NCI-H526 (cell line): Measurements from ENCODE around the gene PRR33.

Source experiments
- DNase-seq, 2 experiments: peaks; one replicate each; lab custom pipeline; 2025; lab: John Stamatoyannopoulos, UW

PRR33 gene

DNA sequence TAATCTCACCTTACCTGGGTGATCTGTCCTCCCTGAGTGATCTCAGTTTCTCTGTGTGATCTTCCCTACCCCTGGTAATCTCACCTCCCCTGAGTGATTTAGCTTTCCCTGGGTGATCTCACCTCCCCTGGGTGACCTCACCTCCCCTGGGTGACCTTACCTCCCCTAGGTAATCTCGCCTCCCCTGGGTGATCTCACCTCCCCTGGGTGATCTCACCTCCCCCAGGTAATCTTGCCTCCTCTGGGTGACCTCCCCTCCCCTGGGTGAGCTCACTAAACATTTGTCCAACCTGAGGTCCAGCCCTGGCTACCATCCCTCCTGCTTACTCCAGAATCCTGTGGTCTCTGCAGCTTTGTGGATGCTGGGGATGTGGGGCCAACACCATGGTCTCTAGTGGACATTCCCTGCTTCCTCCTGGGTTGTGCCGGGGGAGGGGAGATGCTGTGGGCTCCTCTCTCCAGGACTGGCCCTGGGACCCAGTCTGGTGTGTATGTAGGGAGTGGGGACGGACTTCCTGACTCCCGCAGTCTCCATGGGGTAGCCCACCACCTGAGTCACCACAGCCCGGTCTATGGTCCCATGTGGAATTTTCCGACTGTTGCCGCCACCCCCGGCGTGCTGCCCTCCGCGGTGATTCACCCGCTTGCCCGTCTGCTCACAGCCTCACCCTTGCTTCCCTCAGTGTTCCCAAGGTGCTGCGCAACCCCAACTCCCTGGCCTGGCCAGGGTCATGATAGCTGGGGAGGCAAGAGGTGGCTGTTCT lies 28.9 kb downstream of the PRR33 start:
- no peak for DNase-seq

- DNase-seq: no peak
Observed at GRCh38 chr11:1861435-1862411, 30.0 kb downstream of the PRR33 start.

DNA sequence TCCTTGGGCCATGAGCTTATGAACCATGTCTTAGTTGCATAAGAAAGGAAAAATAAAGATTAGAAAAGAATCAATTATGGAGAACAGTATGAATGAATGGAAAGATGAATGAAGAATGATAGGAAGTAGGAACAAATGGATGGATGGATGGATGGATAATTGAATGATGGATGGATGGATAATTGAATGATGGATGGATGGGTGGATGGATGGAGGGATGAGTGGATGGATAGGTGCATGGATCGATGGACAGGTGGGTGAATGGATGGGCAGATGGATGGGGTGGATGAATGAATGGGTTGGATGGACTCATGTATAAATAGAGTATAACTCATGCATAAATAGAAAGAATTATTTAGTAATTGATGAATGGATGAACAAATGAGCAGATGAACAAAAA lies 31.6 kb downstream of the PRR33 start:
- DNase-seq: no peak

- DNase-seq: no peak
Observed at GRCh38 chr11:1859004-1859403, 32.7 kb downstream of the PRR33 start.

GRCh38 chr11:1858576-1858975 lies 33.1 kb downstream of the PRR33 start:
- DNase-seq: no peak

GRCh38 chr11:1858154-1858553 lies 33.5 kb downstream of the PRR33 start:
- no peak for DNase-seq

GRCh38 chr11:1857064-1857463 lies 34.6 kb downstream of the PRR33 start:
- no peak for DNase-seq

GRCh38 chr11:1856306-1857005 lies 35.2 kb downstream of the PRR33 start:
- DNase-seq: no peak

DNA sequence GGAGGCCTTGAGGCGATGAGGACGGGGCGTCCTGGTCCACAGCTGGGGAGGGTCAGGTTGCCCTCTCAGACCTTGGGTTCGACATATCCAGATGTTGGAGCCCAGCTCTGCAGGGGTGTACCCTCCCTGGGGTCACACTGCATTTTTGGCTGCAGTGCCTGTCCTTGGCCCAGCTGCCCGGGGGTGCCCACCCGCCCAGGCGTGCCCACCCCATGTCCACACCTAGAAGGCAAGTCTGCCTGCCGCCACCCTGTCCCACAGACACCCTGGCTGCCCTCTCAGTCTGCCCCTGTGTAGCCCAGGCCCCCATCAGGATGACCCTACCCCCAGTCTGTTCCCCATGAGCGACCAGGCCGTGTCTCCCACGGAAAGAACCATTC lies 35.8 kb downstream of the PRR33 start:
- no peak for DNase-seq

- DNase-seq: no peak
Observed at GRCh38 chr11:1854949-1855885, 36.5 kb downstream of the PRR33 start.

DNA sequence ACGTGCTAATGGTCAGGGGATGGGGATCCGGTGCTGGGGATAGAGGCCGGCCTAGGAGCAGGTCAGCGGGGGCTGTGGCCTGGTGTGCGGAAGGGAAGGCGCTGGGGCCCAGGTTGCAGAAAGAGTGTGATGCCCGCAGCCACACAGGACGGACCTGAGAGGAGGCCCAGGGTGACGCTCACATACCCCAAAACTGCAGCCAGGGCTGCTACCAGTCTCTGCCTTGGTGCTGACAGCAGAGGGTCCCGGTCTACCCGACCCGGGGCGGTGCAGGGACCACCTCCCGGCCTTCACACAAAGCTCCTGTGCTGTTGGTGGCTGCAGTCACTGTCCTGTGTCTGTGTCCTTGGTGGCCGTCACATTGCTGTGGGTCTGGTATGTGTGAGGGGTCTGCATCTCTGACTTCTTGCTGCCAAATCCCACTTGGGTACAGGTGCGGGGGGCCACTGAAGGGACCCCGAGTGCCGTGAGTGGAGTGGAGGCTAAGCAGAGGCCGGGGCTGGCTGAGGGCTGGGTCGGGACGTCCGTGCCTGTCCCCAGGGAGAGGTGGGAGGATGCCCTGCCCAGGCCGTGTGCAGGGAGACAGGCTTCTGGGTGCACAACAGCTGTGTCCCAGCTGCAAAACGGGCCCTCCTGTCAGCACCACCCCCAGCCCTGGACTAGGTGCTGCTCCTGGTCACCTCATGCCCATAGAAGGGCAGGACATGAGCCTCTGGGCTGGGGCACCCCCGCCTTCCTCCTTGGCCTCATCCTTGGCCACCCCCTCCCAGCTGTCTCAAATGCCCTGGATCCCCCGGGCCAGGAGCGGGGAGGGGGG lies 37.4 kb downstream of the PRR33 start:
- DNase-seq: no peak

DNA sequence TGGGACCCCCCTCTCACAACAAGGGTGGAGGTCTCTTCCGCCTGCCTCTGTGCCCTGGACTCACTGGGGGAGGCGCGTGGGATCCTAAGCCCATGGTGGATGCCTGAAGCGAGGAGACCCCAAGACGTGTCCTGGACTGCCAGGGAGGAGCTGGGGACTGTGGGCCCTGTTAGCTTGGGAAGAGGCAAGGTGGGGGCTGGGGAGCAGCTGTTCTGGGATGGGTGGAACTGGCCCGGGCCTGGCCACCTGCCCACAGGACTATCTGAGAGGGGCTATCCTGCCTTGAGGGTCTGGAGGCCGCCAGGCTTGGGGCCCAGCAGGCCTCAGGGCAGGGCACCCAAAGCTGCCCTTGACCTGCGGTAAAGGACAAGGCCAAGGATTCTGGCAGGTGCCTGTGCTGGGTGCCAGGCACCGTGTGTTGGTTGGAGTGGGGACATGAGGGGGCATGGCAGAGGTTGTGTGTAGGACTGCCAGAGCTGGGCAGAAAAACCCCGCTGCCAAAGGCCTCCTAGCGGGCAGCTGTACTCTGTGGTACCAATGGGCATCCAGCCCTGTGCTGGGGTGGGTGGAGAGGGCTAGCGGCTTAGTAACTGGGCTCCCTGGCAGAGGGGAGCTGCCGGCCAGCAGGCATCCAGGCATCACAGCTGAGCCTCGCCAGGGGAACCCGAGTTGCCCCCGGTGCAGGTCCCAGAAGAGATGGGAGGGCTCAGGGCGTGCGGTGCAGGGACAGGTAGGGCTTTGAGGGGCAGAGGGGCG lies 38.1 kb downstream of the PRR33 start:
- DNase-seq: no peak

GRCh38 chr11:1852877-1853276 lies 38.8 kb downstream of the PRR33 start, which contains the start of gene LSP1:
LSP1 (plus strand) TSS chr11:1853084; CDS start chr11:1853145, 61 bp downstream.
- no peak for DNase-seq

GRCh38 chr11:1852271-1852876 lies 39.3 kb downstream of the PRR33 start:
- DNase-seq: no peak

- no peak for DNase-seq
Observed at GRCh38 chr11:1851468-1852180, 40.1 kb downstream of the PRR33 start.

GRCh38 chr11:1848640-1849430 lies 42.9 kb downstream of the PRR33 start:
- DNase-seq: no peak

- DNase-seq: no peak
Observed at GRCh38 chr11:1847926-1848639, 43.6 kb downstream of the PRR33 start.
